GM23338 (cell line): ENCODE results near the gene AIFM2. TPM values are rescaled to one million over a fixed set of nuclear protein-coding genes. Genes with fewer than 3 reads are reported as not detected.

ENCODE experiments used
- ATAC-seq: fragments of 200-7000 bp; cut with Tn5 transposase; 3 replicates; pipeline ENCODE4 v1.9.1; 2020
- DNase-seq: peaks from one replicate; pipeline ENCODE4 v3.0.0-alpha.2; 2015; ENCODE audit warnings: low spot score
- H2AFZ ChIP-seq: fragments of 200-600 bp; sonication (generic); 2 replicates; pipeline ENCODE4 v1.8.0; 2016; ENCODE audit warnings: antibody characterized with exemption, mild to moderate bottlenecking, moderate library complexity
- H3F3A ChIP-seq: fragments of 200-600 bp; sonication (generic); replicated peaks from 2 replicates; pipeline ENCODE4 v1.8.0; 2017; ENCODE audit warnings: antibody characterized with exemption, mixed run types, low read depth
- H3K27ac ChIP-seq: fragments of 200-600 bp; sonication (generic); 2 replicates; pipeline ENCODE4 v1.6.1; 2016; ENCODE audit warnings: low read depth
- H3K27me3 ChIP-seq: fragments of 200-600 bp; sonication (generic); 2 replicates; pipeline ENCODE4 v1.8.0; 2016; ENCODE audit warnings: mild to moderate bottlenecking, mixed run types, moderate library complexity; ENCODE audit not compliant: insufficient read depth
- H3K36me3 ChIP-seq: fragments of 200-600 bp; sonication (generic); 2 replicates; pipeline ENCODE4 v1.8.0; 2016; ENCODE audit warnings: mild to moderate bottlenecking; ENCODE audit not compliant: insufficient read depth
- H3K4me1 ChIP-seq: fragments of 200-600 bp; sonication (generic); 2 replicates; pipeline ENCODE4 v1.8.0; 2016; ENCODE audit warnings: mild to moderate bottlenecking, moderate library complexity; ENCODE audit not compliant: insufficient read depth
- H3K4me2 ChIP-seq: fragments of 200-600 bp; sonication (generic); 2 replicates; pipeline ENCODE4 v1.7.1; 2017; ENCODE audit warnings: mixed run types
- H3K4me3 ChIP-seq: fragments of 200-600 bp; sonication (generic); 2 replicates; pipeline ENCODE4 v1.6.1; 2016; ENCODE audit warnings: mixed run types
- H3K79me2 ChIP-seq: fragments of 200-600 bp; sonication (generic); replicated peaks from 2 replicates; pipeline ENCODE4 v1.8.0; 2017; ENCODE audit warnings: mild to moderate bottlenecking; ENCODE audit not compliant: insufficient read depth
- H3K9me2 ChIP-seq: fragments of 200-600 bp; sonication (generic); 2 replicates; pipeline ENCODE4 v1.8.0; 2017; ENCODE audit not compliant: insufficient read depth
- H4K20me1 ChIP-seq: fragments of 200-600 bp; sonication (generic); replicated peaks from 2 replicates; pipeline ENCODE4 v1.8.0; 2017; ENCODE audit warnings: mild to moderate bottlenecking; ENCODE audit not compliant: insufficient read depth
- H3K27ac Mint-ChIP-seq: 2 replicates; pipeline ENCODE4 v1.8.0; 2020; ENCODE audit warnings: inconsistent platforms, mild to moderate bottlenecking, moderate library complexity, mixed read lengths
- H3K27me3 Mint-ChIP-seq: 3 replicates; pipeline ENCODE4 v1.8.0; 2022; ENCODE audit warnings: low read depth, mild to moderate bottlenecking, moderate library complexity, mixed read lengths, inconsistent platforms; ENCODE audit not compliant: insufficient read depth, poor library complexity
- H3K36me3 Mint-ChIP-seq: 3 replicates; pipeline ENCODE4 v1.8.0; 2021; ENCODE audit warnings: low read depth, mild to moderate bottlenecking, inconsistent platforms, moderate library complexity, mixed read lengths
- H3K4me1 Mint-ChIP-seq: 3 replicates; pipeline ENCODE4 v1.8.0; 2020; ENCODE audit warnings: mild to moderate bottlenecking, inconsistent platforms, mixed read lengths
- H3K4me3 Mint-ChIP-seq: 3 replicates; pipeline ENCODE4 v1.8.0; 2021; ENCODE audit warnings: moderate library complexity, mild to moderate bottlenecking, inconsistent platforms, mixed read lengths
- H3K9me3 Mint-ChIP-seq: 3 replicates; pipeline ENCODE4 v1.8.0; 2020; ENCODE audit warnings: moderate library complexity, mild to moderate bottlenecking, inconsistent platforms, mixed read lengths
- CREB1 ChIP-seq: fragments of 250-450 bp; sonication (Bioruptor Pico); IDR thresholded peaks from 2 replicates; pipeline ENCODE4 v1.5.0; 2020; ENCODE audit warnings: low read depth, mild to moderate bottlenecking, moderate library complexity
- ETS1 ChIP-seq: IDR thresholded peaks from 2 replicates; pipeline ENCODE4 v1.6.1; 2016; ENCODE audit warnings: antibody characterized with exemption
- EZH2 ChIP-seq: fragments of 200-600 bp; sonication (generic); IDR thresholded peaks from one replicate; pipeline ENCODE4 v1.8.0; 2017; ENCODE audit warnings: antibody characterized with exemption, mild to moderate bottlenecking, low read depth; ENCODE audit not compliant: unreplicated experiment
- EZH2phosphoT487 ChIP-seq: fragments of 200-600 bp; sonication (generic); IDR thresholded peaks from one replicate; pipeline ENCODE4 v1.8.1; 2018; ENCODE audit warnings: antibody characterized with exemption; ENCODE audit not compliant: unreplicated experiment
- JUNB ChIP-seq: IDR thresholded peaks from one replicate; pipeline ENCODE4 v1.6.1; 2016; ENCODE audit warnings: antibody characterized with exemption; ENCODE audit not compliant: unreplicated experiment
- NANOG ChIP-seq: IDR thresholded peaks from 2 replicates; pipeline ENCODE4 v1.6.1; 2016; ENCODE audit warnings: antibody characterized with exemption, borderline replicate concordance
- POLR2AphosphoS5 ChIP-seq: IDR thresholded peaks from 2 replicates; pipeline ENCODE4 v1.6.1; 2016; ENCODE audit warnings: antibody characterized with exemption, low read depth
- REST ChIP-seq: IDR thresholded peaks from one replicate; pipeline ENCODE4 v1.6.1; 2018; ENCODE audit warnings: antibody characterized with exemption; ENCODE audit not compliant: unreplicated experiment
- ZNF114 ChIP-seq: fragments of 250-450 bp; sonication (Bioruptor Pico); IDR thresholded peaks from 2 replicates; pipeline ENCODE4 v1.5.0; 2020; ENCODE audit warnings: mild to moderate bottlenecking, moderate library complexity
- ZNF462 ChIP-seq: fragments of 250-450 bp; sonication (Bioruptor Pico); IDR thresholded peaks from 2 replicates; pipeline ENCODE4 v1.5.0; 2020; ENCODE audit warnings: mild to moderate bottlenecking, moderate library complexity
- polyA plus RNA-seq: library from polyadenylated mRNA; unstranded; fragments of >200 nt; fragmentation: Nextera tagmentation; extraction: Ambion mirVana; gene quantifications from 2 replicates; pipeline ENCODE4 v1.2.1, GENCODE V29; 2016
- total RNA-seq: library from RNA; depleted of rRNA; stranded (reverse); fragments of >200 nt; shearing (Covaris generic); gene quantifications from 2 replicates; pipeline ENCODE4 v1.2.3, GENCODE V29; 2014

Gene AIFM2
- total and polyA plus RNA-seq, 2 experiments from 2014 or later, result 3.2 to 3.6 TPM

- Histone ChIP-seq H3K79me2 (peaks cover 15% of the 10 kb centered on the region), H3K4me1 (peaks cover 6% of the 10 kb centered on the region), H3K4me2 (peak overlapping the region; percentile 15; the same call in 1 of the 2 replicates), H3K27ac (peak overlapping the region; percentile 76), H3K9me2 (no peaks in the 10 kb centered on the region), H3K4me3 (no peak overlapping the region), H3F3A (no peaks in the 10 kb centered on the region), H4K20me1 (peaks cover 2% of the 10 kb centered on the region; the same call in 1 of the 2 replicates), H3K27me3 (no peaks in the 10 kb centered on the region), H2AFZ (no peak overlapping the region), H3K36me3 (peaks cover 19% of the 10 kb centered on the region; the same call in 1 of the 2 replicates)
- no peaks in the 10 kb centered on the region for H3K27me3 Mint-ChIP-seq
- peaks cover 71% of the 10 kb centered on the region for H3K36me3 Mint-ChIP-seq
- H3K4me1 Mint-ChIP-seq, result peaks cover 12% of the 10 kb centered on the region; the same call in 2 of the 3 replicates
- TF ChIP-seq EZH2 (no peak), ZNF114 (CRISPR knock-in tag) (no peak)
- peak overlapping the region; percentile 33; the same call in 1 of the 2 replicates for H3K27ac Mint-ChIP-seq
- ATAC-seq, result no peak
- DNase-seq, result peak; percentile 46
- H3K9me3 Mint-ChIP-seq, result no peaks in the 10 kb centered on the region
- H3K4me3 Mint-ChIP-seq, result no peak overlapping the region
Observed at GRCh38 chr10:70155255-70155838, 22.7 kb upstream of the AIFM2 start.

GRCh38 chr10:70148516-70148915, 15.9 kb upstream of the AIFM2 start:
- peaks cover 31% of the 10 kb centered on the region for H3K36me3 Mint-ChIP-seq
- DNase-seq (no peak), ATAC-seq (no peak)
- peak overlapping the region; percentile 45; the same call in 1 of the 2 replicates for H3K27ac Mint-ChIP-seq
- Histone ChIP-seq H3K4me3 (no peak overlapping the region), H3K4me1 (peaks cover 12% of the 10 kb centered on the region; the same call in 1 of the 2 replicates), H4K20me1 (no peaks in the 10 kb centered on the region; the same call in none of the 2 replicates), H2AFZ (no peak overlapping the region), H3K9me2 (no peaks in the 10 kb centered on the region), H3K27ac (no peak overlapping the region), H3F3A (0 out of 2 replicates have a peak, but pooled peaks cover 3% of the 10 kb centered on the region), H3K4me2 (no peak overlapping the region), H3K36me3 (peaks cover 16% of the 10 kb centered on the region), H3K27me3 (peaks cover 7% of the 10 kb centered on the region; the same call in 1 of the 2 replicates), H3K79me2 (peaks cover 7% of the 10 kb centered on the region; the same call in 1 of the 2 replicates)
- H3K4me3 Mint-ChIP-seq, result no peak overlapping the region
- H3K9me3 Mint-ChIP-seq, result no peaks in the 10 kb centered on the region
- peaks cover 6% of the 10 kb centered on the region for H3K27me3 Mint-ChIP-seq
- H3K4me1 Mint-ChIP-seq, result peaks cover 14% of the 10 kb centered on the region
- TF ChIP-seq JUNB, result no peak
- TF ChIP-seq NANOG, result no peak
- TF ChIP-seq CREB1, result no peak
- no peak for TF ChIP-seq ZNF114 (CRISPR knock-in tag)
- TF ChIP-seq REST, result no peak
- no peak for TF ChIP-seq EZH2
- no peak for TF ChIP-seq ZNF462 (CRISPR knock-in tag)
- no peak for TF ChIP-seq POLR2AphosphoS5
- no peak for TF ChIP-seq EZH2phosphoT487
- TF ChIP-seq ETS1, result no peak
